Measurements from ENCODE around the gene FCF1. TPM values are rescaled to one million over a fixed set of nuclear protein-coding genes. Genes with fewer than 3 reads are reported as not detected.

Gene FCF1
- total RNA-seq, 2 donors from 2014 or later: 4.9 to 19.2 TPM

DNA sequence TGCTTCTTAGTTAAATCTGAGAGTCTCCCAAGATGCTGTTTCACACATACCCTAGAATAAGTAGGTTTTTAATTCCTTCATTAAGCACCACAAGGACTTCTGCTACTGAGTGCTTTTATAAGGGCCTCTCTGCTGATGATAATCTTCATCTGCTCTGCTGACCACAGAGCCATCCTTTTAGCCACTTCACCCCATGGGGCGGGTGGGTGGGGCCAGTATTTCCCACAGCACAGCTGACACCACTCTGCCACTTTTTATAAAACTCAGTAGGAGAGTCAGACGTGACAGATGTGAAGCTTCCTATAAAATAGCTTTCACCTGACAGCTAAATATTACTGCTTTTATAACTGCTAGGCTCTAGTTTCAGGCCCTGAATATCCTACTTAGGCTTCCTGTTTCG lies 20.3 kb downstream of the FCF1 start:
- DNase-seq (no peak), ATAC-seq (no peak)
- Histone ChIP-seq H3K4me3 (no peak overlapping the region), H3K27ac (no peak overlapping the region), H3K36me3 (replicated peaks in 1 of 2; ENCODE audit: insufficient read depth in 1 of 2, low read depth in 2 of 2) (peaks cover 0 to 11% of the 10 kb centered on the region in 2 donors), H3K27me3 (no peaks in the 10 kb centered on the region), H3K9me3 (no peaks in the 10 kb centered on the region), H3K4me1 (peaks cover 11% of the 10 kb centered on the region)
- 95% methylated on average over 3 of the region's 3 CpGs for WGBS, 2 donors
- TF ChIP-seq CTCF (IDR thresholded peaks at IDR 0.05) (no peak), POLR2A (IDR thresholded peaks at IDR 0.05) (no peak)
- intact Hi-C loops (cut with DNase I): no loop called here

- no peak for TF ChIP-seq POLR2A (IDR thresholded peaks at IDR 0.05)
- TF ChIP-seq CTCF (IDR thresholded peaks at IDR 0.05): no peak
- no peak overlapping the region for H3K27ac ChIP-seq
- 25 to 46% methylated on average over 4 of the region's 4 CpGs for WGBS, 2 donors
- no peaks in the 10 kb centered on the region for H3K9me3 ChIP-seq
- peaks cover 11% of the 10 kb centered on the region for H3K4me1 ChIP-seq
- no peak for DNase-seq
- H3K36me3 ChIP-seq (replicated peaks in 1 of 2; ENCODE audit: insufficient read depth in 1 of 2, low read depth in 2 of 2): peaks cover 0 to 11% of the 10 kb centered on the region in 2 donors
- intact Hi-C loops (cut with DNase I): no loop called here
- no peaks in the 10 kb centered on the region for H3K27me3 ChIP-seq
- no peak for ATAC-seq
- H3K4me3 ChIP-seq: no peak overlapping the region
Measured at GRCh38 chr14:74735125-74735524, 22.2 kb downstream of the FCF1 start.

- Histone ChIP-seq H3K4me1 (peaks cover 11% of the 10 kb centered on the region), H3K36me3 (replicated peaks in 1 of 2; ENCODE audit: insufficient read depth in 1 of 2, low read depth in 2 of 2) (peaks cover 0 to 7% of the 10 kb centered on the region in 2 donors), H3K27ac (no peak overlapping the region), H3K27me3 (no peaks in the 10 kb centered on the region), H3K9me3 (no peaks in the 10 kb centered on the region), H3K4me3 (no peak overlapping the region)
- 90 to 95% methylated on average over 4 of the region's 4 CpGs for WGBS, 2 donors
- ATAC-seq: no peak
- no peak for DNase-seq
- intact Hi-C loops (cut with DNase I): no loop called here
- TF ChIP-seq POLR2A (IDR thresholded peaks at IDR 0.05): no peak
- no peak for TF ChIP-seq CTCF (IDR thresholded peaks at IDR 0.05)
Measured at GRCh38 chr14:74737753-74738325, 24.9 kb downstream of the FCF1 start.

- TF ChIP-seq CTCF (IDR thresholded peaks at IDR 0.05) (no peak), POLR2A (IDR thresholded peaks at IDR 0.05) (no peak)
- Histone ChIP-seq H3K9me3 (no peaks in the 10 kb centered on the region), H3K4me3 (no peak overlapping the region), H3K27me3 (no peaks in the 10 kb centered on the region), H3K4me1 (peaks cover 11% of the 10 kb centered on the region), H3K27ac (no peak overlapping the region), H3K36me3 (replicated peaks in 1 of 2; ENCODE audit: insufficient read depth in 1 of 2, low read depth in 2 of 2) (peaks cover 0 to 2% of the 10 kb centered on the region in 2 donors)
- DNase-seq (no peak), ATAC-seq (no peak)
- intact Hi-C loops (cut with DNase I): no loop called here
- 92 to 93% methylated on average over 8 of the region's 8 CpGs for WGBS, 2 donors
Measured at GRCh38 chr14:74739293-74740030, 26.5 kb downstream of the FCF1 start.

DNA sequence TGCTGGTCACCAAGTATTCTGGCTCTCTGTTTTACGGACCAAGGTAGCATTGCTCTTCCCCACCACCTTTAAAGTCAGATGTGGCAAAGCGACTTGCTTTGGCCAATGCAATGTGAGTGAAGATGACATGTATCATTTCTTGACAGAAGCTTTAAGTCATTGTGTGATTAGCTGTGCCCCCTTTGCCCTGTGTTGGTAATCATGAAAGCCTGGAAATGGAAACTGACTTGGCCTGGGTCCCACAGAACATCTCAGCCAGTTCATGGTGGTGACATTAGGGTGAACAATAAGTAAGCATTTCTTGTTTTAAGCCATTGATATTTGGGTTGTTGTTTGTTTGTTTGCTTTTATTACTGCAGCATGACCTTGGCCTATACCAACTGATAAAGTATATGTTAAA lies 34.3 kb downstream of the FCF1 start:
- no peaks in the 10 kb centered on the region for H3K27me3 ChIP-seq
- H3K27ac ChIP-seq: no peak overlapping the region
- intact Hi-C loops (cut with DNase I): no loop called here
- ATAC-seq: no peak
- H3K4me1 ChIP-seq: no peaks in the 10 kb centered on the region
- no peak for DNase-seq
- H3K9me3 ChIP-seq: no peaks in the 10 kb centered on the region
- TF ChIP-seq CTCF (IDR thresholded peaks at IDR 0.05): no peak
- no peak for TF ChIP-seq POLR2A (IDR thresholded peaks at IDR 0.05)
- no peaks in the 10 kb centered on the region for H3K36me3 ChIP-seq (replicated peaks in 1 of 2; ENCODE audit: insufficient read depth in 1 of 2, low read depth in 2 of 2)
- WGBS, 2 donors: 92% methylated on average over 2 of the region's 2 CpGs
- H3K4me3 ChIP-seq: no peak overlapping the region
